ENCODE measurements around the gene VSTM2B.

- TF ChIP-seq RARB (CRISPR knock-in tag; IDR thresholded peaks at IDR 0.05) (no peak), CREB5 (CRISPR knock-in tag; IDR thresholded peaks at IDR 0.05; ENCODE audit: low read depth) (no peak), TCF4 (CRISPR knock-in tag; IDR thresholded peaks at IDR 0.05; ENCODE audit: borderline replicate concordance) (no peak), ZFP30 (CRISPR knock-in tag; IDR thresholded peaks at IDR 0.05) (no peak), ARNTL (CRISPR knock-in tag; IDR thresholded peaks at IDR 0.05; ENCODE audit: borderline replicate concordance, low read depth) (no peak), ZC3H10 (CRISPR knock-in tag; IDR thresholded peaks at IDR 0.05) (no peak), ISL1 (CRISPR knock-in tag; IDR thresholded peaks at IDR 0.05) (no peak), PATZ1 (CRISPR knock-in tag; IDR thresholded peaks at IDR 0.05; ENCODE audit: borderline replicate concordance) (no peak), ESRRG (CRISPR knock-in tag; IDR thresholded peaks at IDR 0.05) (no peak), ZNF70 (CRISPR knock-in tag; IDR thresholded peaks at IDR 0.05) (no peak)
These were observed 22.5 kb upstream of the VSTM2B start for GRCh38 chr19:29503140-29503758.

Measured in SK-N-SH treated with all-trans-retinoic acid at 6 μM for 48 hours (cell line).